ENCODE data around the gene ZIC5.

The ZIC5 gene

DNA sequence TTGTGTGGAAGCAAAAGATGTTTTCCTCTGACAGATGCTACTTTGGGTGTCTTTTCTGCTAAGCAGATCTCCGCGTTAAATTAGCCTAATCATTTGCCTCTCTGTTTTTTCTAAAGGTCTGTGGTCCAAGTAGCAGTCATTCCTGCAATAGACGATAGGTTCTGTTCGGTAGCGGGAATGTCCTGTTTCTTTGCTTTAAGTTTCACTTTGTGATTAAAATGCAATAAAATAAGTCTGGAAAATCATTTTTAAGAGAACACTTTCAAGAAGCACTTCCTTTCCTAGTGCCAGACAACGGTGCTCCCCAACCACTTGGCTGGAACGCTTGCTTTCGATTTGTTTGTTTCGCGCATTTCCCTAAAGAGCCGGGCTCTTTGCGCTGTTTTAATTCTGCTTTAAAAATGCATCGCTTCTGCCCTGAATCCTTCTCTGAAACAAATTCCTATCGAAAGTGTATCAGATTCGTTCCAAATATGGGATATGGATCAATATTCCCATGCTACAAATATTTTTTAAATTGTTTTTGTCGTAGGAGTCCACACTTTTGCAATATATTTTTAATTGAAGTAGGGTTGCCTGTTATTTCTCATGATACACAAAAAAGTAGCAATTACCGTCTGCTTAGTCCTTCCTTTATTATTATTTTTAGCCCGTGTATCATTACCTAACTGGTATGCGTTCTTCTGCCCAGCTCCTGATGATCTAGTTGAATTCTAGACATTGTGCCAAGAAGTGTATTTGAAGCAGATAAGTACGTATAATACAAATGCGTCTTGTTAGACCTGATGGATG is 24.2 kb upstream of the ZIC5 start:
- no peak for DNase-seq (ENCODE audit: low read depth)
- TF ChIP-seq, protein P1, sequence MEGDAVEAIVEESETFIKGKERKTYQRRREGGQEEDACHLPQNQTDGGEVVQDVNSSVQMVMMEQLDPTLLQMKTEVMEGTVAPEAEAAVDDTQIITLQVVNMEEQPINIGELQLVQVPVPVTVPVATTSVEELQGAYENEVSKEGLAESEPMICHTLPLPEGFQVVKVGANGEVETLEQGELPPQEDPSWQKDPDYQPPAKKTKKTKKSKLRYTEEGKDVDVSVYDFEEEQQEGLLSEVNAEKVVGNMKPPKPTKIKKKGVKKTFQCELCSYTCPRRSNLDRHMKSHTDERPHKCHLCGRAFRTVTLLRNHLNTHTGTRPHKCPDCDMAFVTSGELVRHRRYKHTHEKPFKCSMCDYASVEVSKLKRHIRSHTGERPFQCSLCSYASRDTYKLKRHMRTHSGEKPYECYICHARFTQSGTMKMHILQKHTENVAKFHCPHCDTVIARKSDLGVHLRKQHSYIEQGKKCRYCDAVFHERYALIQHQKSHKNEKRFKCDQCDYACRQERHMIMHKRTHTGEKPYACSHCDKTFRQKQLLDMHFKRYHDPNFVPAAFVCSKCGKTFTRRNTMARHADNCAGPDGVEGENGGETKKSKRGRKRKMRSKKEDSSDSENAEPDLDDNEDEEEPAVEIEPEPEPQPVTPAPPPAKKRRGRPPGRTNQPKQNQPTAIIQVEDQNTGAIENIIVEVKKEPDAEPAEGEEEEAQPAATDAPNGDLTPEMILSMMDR (IDR thresholded peaks at IDR 0.05; ENCODE audit: insufficient read depth, low read depth, low read length, missing control alignments), result no peak
- H3K4me3 ChIP-seq (ENCODE audit: low read depth, low read length), result no peak overlapping the region

GRCh38 chr13:99995104-99995588 is 23.6 kb upstream of the ZIC5 start:
- H3K4me3 ChIP-seq (ENCODE audit: low read depth, low read length), result no peak overlapping the region
- TF ChIP-seq, protein P1 (IDR thresholded peaks at IDR 0.05; ENCODE audit: insufficient read depth, low read depth, low read length, missing control alignments), result no peak
- DNase-seq (ENCODE audit: low read depth), result no peak

- TF ChIP-seq, protein P1 (IDR thresholded peaks at IDR 0.05; ENCODE audit: insufficient read depth, low read depth, low read length, missing control alignments), result no peak
- DNase-seq (ENCODE audit: low read depth), result no peak
- H3K4me3 ChIP-seq (ENCODE audit: low read depth, low read length), result no peak overlapping the region
Observed at GRCh38 chr13:99994638-99995020, 23.1 kb upstream of the ZIC5 start.

- TF ChIP-seq, protein P1 (IDR thresholded peaks at IDR 0.05; ENCODE audit: insufficient read depth, low read depth, low read length, missing control alignments), result no peak
- H3K4me3 ChIP-seq (ENCODE audit: low read depth, low read length), result no peak overlapping the region
- DNase-seq (ENCODE audit: low read depth), result no peak
Observed at GRCh38 chr13:99993660-99994637, 22.4 kb upstream of the ZIC5 start.

DNA sequence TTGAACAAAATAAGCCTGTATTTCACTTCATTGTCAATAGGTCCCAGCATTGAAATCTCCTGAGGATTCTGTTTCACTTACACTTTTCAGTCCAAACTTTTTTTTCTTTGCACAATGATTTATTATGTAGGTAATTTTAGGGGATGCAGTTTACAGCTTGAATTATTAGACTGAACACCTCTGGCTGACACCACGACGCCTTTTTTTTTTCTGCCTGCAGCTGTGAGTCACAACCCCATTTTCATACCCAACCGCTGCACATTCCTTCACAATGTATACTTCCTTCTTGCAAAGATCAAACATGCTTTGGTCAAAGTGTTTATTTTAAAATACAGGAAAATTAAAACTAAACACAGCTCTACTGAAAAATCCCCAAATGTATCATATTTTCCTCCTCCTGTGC is 21.4 kb upstream of the ZIC5 start:
- TF ChIP-seq, protein P1 (IDR thresholded peaks at IDR 0.05; ENCODE audit: insufficient read depth, low read depth, low read length, missing control alignments), result no peak
- no peak for DNase-seq (ENCODE audit: low read depth)
- no peak overlapping the region for H3K4me3 ChIP-seq (ENCODE audit: low read depth, low read length)

- no peak for DNase-seq (ENCODE audit: low read depth)
- TF ChIP-seq, protein P1 (IDR thresholded peaks at IDR 0.05; ENCODE audit: insufficient read depth, low read depth, low read length, missing control alignments), result no peak
- H3K4me3 ChIP-seq (ENCODE audit: low read depth, low read length), result no peak overlapping the region
Observed at GRCh38 chr13:99991828-99992775, 20.5 kb upstream of the ZIC5 start.
